H9 (cell line): ENCODE results near the gene ACTR8. TPM values are rescaled to one million over a fixed set of nuclear protein-coding genes. Genes with fewer than 3 reads are reported as not detected.

ENCODE experiments used
- DNase-seq: peaks from one replicate; pipeline ENCODE4 v3.0.0-alpha.2; 2017
- H2AFZ ChIP-seq: one replicate; pipeline ENCODE4 v1.6.1; 2013; ENCODE audit warnings: mild to moderate bottlenecking, low read length, control low read depth, moderate library complexity
- H2AK5ac ChIP-seq: 2 replicates; pipeline ENCODE4 v1.6.1; 2013; ENCODE audit warnings: low read length, control low read depth, mixed read lengths; ENCODE audit not compliant: insufficient read length
- H2BK120ac ChIP-seq: one replicate; pipeline ENCODE4 v1.6.1; 2013; ENCODE audit warnings: low read depth, mild to moderate bottlenecking, low read length, control low read depth, inconsistent platforms; ENCODE audit not compliant: poor library complexity, severe bottlenecking
- H2BK12ac ChIP-seq: 2 replicates; pipeline ENCODE4 v1.6.1; 2013; ENCODE audit warnings: low read length, control low read depth, mixed read lengths, low read depth; ENCODE audit not compliant: insufficient read length
- H2BK15ac ChIP-seq: 2 replicates; pipeline ENCODE4 v1.6.1; 2013; ENCODE audit warnings: low read depth, low read length, control low read depth
- H2BK20ac ChIP-seq: one replicate; pipeline ENCODE4 v1.6.1; 2013; ENCODE audit warnings: low read depth, mild to moderate bottlenecking, low read length, control low read depth, inconsistent platforms; ENCODE audit not compliant: poor library complexity, severe bottlenecking
- H2BK5ac ChIP-seq: 2 replicates; pipeline ENCODE4 v1.6.1; 2013; ENCODE audit warnings: low read length, control low read depth, mixed read lengths; ENCODE audit not compliant: insufficient read length
- H3K14ac ChIP-seq: 2 replicates; pipeline ENCODE4 v1.6.1; 2013; ENCODE audit warnings: low read length, control low read depth; ENCODE audit not compliant: insufficient read depth
- H3K18ac ChIP-seq: 2 replicates; pipeline ENCODE4 v1.6.1; 2013; ENCODE audit warnings: low read depth, mild to moderate bottlenecking, mixed read lengths, low read length, control low read depth; ENCODE audit not compliant: insufficient read length
- H3K23ac ChIP-seq: 2 replicates; pipeline ENCODE4 v1.6.1; 2013; ENCODE audit warnings: low read length, control low read depth, mixed read lengths, low read depth; ENCODE audit not compliant: insufficient read length
- H3K23me2 ChIP-seq: 2 replicates; pipeline ENCODE4 v1.6.1; 2013; ENCODE audit warnings: low read depth, mild to moderate bottlenecking, mixed read lengths, low read length, control low read depth; ENCODE audit not compliant: insufficient read length, poor library complexity, severe bottlenecking
- H3K27ac ChIP-seq: 2 replicates; pipeline ENCODE4 v1.5.1; 2013; ENCODE audit warnings: low read length, control low read depth, mixed read lengths, low read depth; ENCODE audit not compliant: insufficient read length
- H3K27me3 ChIP-seq: 2 replicates; pipeline ENCODE4 v1.6.1; 2013; ENCODE audit warnings: low read length, control low read depth, inconsistent platforms; ENCODE audit not compliant: insufficient read depth
- H3K4ac ChIP-seq: 2 replicates; pipeline ENCODE4 v1.6.1; 2013; ENCODE audit warnings: low read depth, mild to moderate bottlenecking, control low read depth, inconsistent platforms, low read length, moderate library complexity
- H3K4me1 ChIP-seq: 2 replicates; pipeline ENCODE4 v1.6.1; 2013; ENCODE audit warnings: low read length, control low read depth, inconsistent platforms; ENCODE audit not compliant: insufficient read depth
- H3K4me2 ChIP-seq: 2 replicates; pipeline ENCODE4 v1.6.1; 2013; ENCODE audit warnings: low read length, control low read depth, mixed read lengths; ENCODE audit not compliant: insufficient read length, insufficient read depth
- H3K56ac ChIP-seq: 2 replicates; pipeline ENCODE4 v1.6.1; 2013; ENCODE audit warnings: low read depth, mild to moderate bottlenecking, mixed read lengths, low read length, control low read depth; ENCODE audit not compliant: insufficient read length
- H3K79me1 ChIP-seq: 2 replicates; pipeline ENCODE4 v1.6.1; 2013; ENCODE audit warnings: low read depth, mild to moderate bottlenecking, moderate library complexity, low read length, control low read depth, inconsistent platforms; ENCODE audit not compliant: insufficient read depth, poor library complexity, severe bottlenecking
- H3K79me2 ChIP-seq: 2 replicates; pipeline ENCODE4 v1.6.1; 2013; ENCODE audit warnings: low read length, control low read depth, inconsistent platforms; ENCODE audit not compliant: insufficient read depth
- H3K9ac ChIP-seq: 2 replicates; pipeline ENCODE4 v1.6.1; 2013; ENCODE audit warnings: low read length, control low read depth, mixed read lengths; ENCODE audit not compliant: insufficient read length; ENCODE audit errors: extremely low read depth
- H3K9me3 ChIP-seq: one replicate; pipeline ENCODE4 v1.6.1; 2013; ENCODE audit warnings: low read depth, low read length, inconsistent platforms; ENCODE audit not compliant: control insufficient read depth
- H3T11ph ChIP-seq: one replicate; pipeline ENCODE4 v1.6.1; 2013; ENCODE audit warnings: mild to moderate bottlenecking, low read length, control low read depth, inconsistent platforms
- H4K20me1 ChIP-seq: one replicate; pipeline ENCODE4 v1.6.1; 2013; ENCODE audit not compliant: control insufficient read depth, insufficient read length, insufficient read depth
- H4K5ac ChIP-seq: 2 replicates; pipeline ENCODE4 v1.6.1; 2013; ENCODE audit warnings: low read depth, mild to moderate bottlenecking, mixed read lengths, low read length, control low read depth; ENCODE audit not compliant: insufficient read length
- H4K8ac ChIP-seq: replicated peaks from 2 replicates; pipeline ENCODE4 v1.6.1; 2013; ENCODE audit warnings: low read length, control low read depth, mixed read lengths, low read depth; ENCODE audit not compliant: insufficient read length
- H4K91ac ChIP-seq: 2 replicates; pipeline ENCODE4 v1.6.1; 2013; ENCODE audit warnings: low read depth, mild to moderate bottlenecking, moderate library complexity, mixed read lengths, low read length, control low read depth; ENCODE audit not compliant: insufficient read length
- H3K27ac Mint-ChIP-seq, 3 experiments: 2 replicates in 2 of 3; 3 replicates in 1 of 3; pipeline ENCODE4 v1.8.0; 2020 to 2021; ENCODE audit warnings: mixed read lengths in 3 of 3, mild to moderate bottlenecking in 1 of 3, moderate library complexity in 1 of 3
- H3K27me3 Mint-ChIP-seq: 2 replicates; pipeline ENCODE4 v1.8.0; 2021; ENCODE audit warnings: low read depth, mild to moderate bottlenecking, moderate library complexity, mixed read lengths
- H3K36me3 Mint-ChIP-seq, 3 experiments: 2 replicates in 2 of 3; 3 replicates in 1 of 3; pipeline ENCODE4 v1.8.0; 2020 to 2021; ENCODE audit warnings: low read depth in 3 of 3, mixed read lengths in 3 of 3; ENCODE audit not compliant: insufficient read depth in 1 of 3
- H3K4me1 Mint-ChIP-seq, 2 experiments: 2 replicates each; pipeline ENCODE4 v1.8.0; 2020; ENCODE audit warnings: mixed read lengths in 2 of 2
- H3K4me3 Mint-ChIP-seq, 2 experiments: 2 replicates in 1 of 2; 3 replicates in 1 of 2; pipeline ENCODE4 v1.8.0; 2020 to 2021; ENCODE audit warnings: mild to moderate bottlenecking in 2 of 2, mixed read lengths in 2 of 2, moderate library complexity in 1 of 2
- H3K9me3 Mint-ChIP-seq, 2 experiments: 2 replicates in 1 of 2; 3 replicates in 1 of 2; pipeline ENCODE4 v1.8.0; 2020; ENCODE audit warnings: mild to moderate bottlenecking in 2 of 2, mixed read lengths in 2 of 2, moderate library complexity in 1 of 2
- WGBS: extraction: QIAGEN DNeasy Blood & Tissue Kit; methylation state at CpG from one replicate; pipeline ENCODE4 v1.1.7; 2013; ENCODE audit warnings: missing lambda C conversion rate, low lambda C conversion rate, mixed read lengths; ENCODE audit not compliant: insufficient read length; ENCODE audit errors: extremely low coverage; 5-methylcytosine and 5-hydroxymethylcytosine counted together
- total RNA-seq: library from RNA; stranded (reverse); gene quantifications from 2 replicates; pipeline ENCODE4 v1.2.1, GENCODE V29; 2021
- TF ChIP-seq, protein P1 (sequence below): fragments of 200-600 bp; sonication (generic); conservative IDR thresholded peaks from 3 replicates; pipeline ENCODE4 v1.8.0; 2021; ENCODE audit warnings: antibody characterized with exemption, mild to moderate bottlenecking

The ACTR8 gene
- total RNA-seq, 1 experiment from 2014 or later = 39.2 TPM

DNA sequence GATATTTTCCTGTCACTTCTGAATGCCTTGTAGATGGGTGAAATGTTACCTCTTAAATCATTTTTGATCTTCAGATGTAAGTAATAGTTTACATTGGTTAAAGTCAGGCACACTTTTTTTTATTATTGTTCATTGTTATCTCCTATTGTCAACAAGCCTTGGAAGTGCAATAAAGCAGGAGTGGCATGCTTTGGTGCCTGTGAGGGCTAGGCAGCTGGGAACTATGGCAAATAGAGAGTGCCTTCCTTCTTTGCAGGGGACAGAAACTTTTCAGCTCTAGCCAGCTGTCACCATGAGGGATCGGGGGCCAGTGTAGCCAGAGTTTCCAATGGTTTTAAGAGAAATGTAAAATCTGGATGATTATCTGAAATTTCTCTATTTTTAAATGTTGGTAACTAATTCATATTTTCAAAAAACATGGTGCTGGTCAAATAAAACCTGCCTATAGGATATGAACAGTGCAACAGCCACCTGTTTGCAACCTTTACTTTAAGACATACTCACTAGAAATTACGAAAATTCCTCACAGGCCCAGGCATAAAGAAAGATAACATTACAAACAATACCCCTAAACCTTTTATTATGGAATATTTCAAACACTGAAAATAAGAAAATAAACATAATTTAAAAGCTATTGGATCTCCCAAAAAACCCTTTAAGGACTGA lies 18.8 kb upstream of the ACTR8 start:
- H3K14ac ChIP-seq = no peak overlapping the region
- TF ChIP-seq, protein P1, sequence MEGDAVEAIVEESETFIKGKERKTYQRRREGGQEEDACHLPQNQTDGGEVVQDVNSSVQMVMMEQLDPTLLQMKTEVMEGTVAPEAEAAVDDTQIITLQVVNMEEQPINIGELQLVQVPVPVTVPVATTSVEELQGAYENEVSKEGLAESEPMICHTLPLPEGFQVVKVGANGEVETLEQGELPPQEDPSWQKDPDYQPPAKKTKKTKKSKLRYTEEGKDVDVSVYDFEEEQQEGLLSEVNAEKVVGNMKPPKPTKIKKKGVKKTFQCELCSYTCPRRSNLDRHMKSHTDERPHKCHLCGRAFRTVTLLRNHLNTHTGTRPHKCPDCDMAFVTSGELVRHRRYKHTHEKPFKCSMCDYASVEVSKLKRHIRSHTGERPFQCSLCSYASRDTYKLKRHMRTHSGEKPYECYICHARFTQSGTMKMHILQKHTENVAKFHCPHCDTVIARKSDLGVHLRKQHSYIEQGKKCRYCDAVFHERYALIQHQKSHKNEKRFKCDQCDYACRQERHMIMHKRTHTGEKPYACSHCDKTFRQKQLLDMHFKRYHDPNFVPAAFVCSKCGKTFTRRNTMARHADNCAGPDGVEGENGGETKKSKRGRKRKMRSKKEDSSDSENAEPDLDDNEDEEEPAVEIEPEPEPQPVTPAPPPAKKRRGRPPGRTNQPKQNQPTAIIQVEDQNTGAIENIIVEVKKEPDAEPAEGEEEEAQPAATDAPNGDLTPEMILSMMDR = no peak
- WGBS = no CpG with 5 or more reads among the region's 2 CpGs
- H4K8ac ChIP-seq = no peak overlapping the region
- no peak overlapping the region for H3K27ac Mint-ChIP-seq
- no peak overlapping the region for H3K27ac ChIP-seq
- no peak overlapping the region for H3K18ac ChIP-seq
- no peak overlapping the region for H4K91ac ChIP-seq
- no peak overlapping the region for H2BK12ac ChIP-seq
- H4K20me1 ChIP-seq = no peaks in the 10 kb centered on the region
- no peaks in the 10 kb centered on the region for H3K23me2 ChIP-seq
- no peaks in the 10 kb centered on the region for H3K79me1 ChIP-seq
- no peak overlapping the region for H2BK15ac ChIP-seq
- H3K4me3 Mint-ChIP-seq = no peak overlapping the region
- no peak overlapping the region for H3K4me2 ChIP-seq
- H3K4me1 Mint-ChIP-seq = no peaks in the 10 kb centered on the region
- no peak overlapping the region for H2AK5ac ChIP-seq
- no peaks in the 10 kb centered on the region for H3K79me2 ChIP-seq
- no peak overlapping the region for H3K9ac ChIP-seq
- no peak for DNase-seq
- no peaks in the 10 kb centered on the region for H3K9me3 ChIP-seq
- no peak overlapping the region for H2BK120ac ChIP-seq
- H2AFZ ChIP-seq = no peak overlapping the region
- no peaks in the 10 kb centered on the region for H3K4me1 ChIP-seq
- H4K5ac ChIP-seq = no peak overlapping the region
- no peak overlapping the region for H3K4ac ChIP-seq
- no peaks in the 10 kb centered on the region for H3K9me3 Mint-ChIP-seq
- peaks cover 23% of the 10 kb centered on the region for H3K27me3 Mint-ChIP-seq
- no peak overlapping the region for H3K56ac ChIP-seq
- no peak overlapping the region for H3T11ph ChIP-seq
- no peaks in the 10 kb centered on the region for H3K36me3 Mint-ChIP-seq
- no peak overlapping the region for H2BK20ac ChIP-seq
- H3K23ac ChIP-seq = no peak overlapping the region
- no peak overlapping the region for H2BK5ac ChIP-seq
- H3K27me3 ChIP-seq = no peaks in the 10 kb centered on the region
